OCI-LY7 (cell line): ENCODE measurements around the gene MAG. TPM values are rescaled to one million over a fixed set of nuclear protein-coding genes. Genes with fewer than 3 reads are reported as not detected.

Source experiments
- BruUV-seq: library from RNA; stranded (reverse); fragments of 400-500 nt; replicated peaks from 2 replicates; lab custom pipeline; 2021; lab: Mats Ljungman, UMichigan
- CTCF ChIA-PET: fragments of 300-600 bp; sonication (Branson Sonifier 250); formaldehyde crosslinking; loops from one replicate; lab custom pipeline; 2022; ENCODE audit warnings: antibody characterized with exemption; ENCODE audit not compliant: unreplicated experiment; lab: Charles Lee
- POLR2A ChIA-PET: fragments of 300-600 bp; sonication (Branson Sonifier 250); formaldehyde crosslinking; loops from one replicate; lab custom pipeline; 2022; ENCODE audit warnings: antibody characterized with exemption; lab: Charles Lee
- DNase-seq: peaks from one replicate; pipeline ENCODE4 v3.0.0-alpha.2; 2015; ENCODE audit warnings: low spot score
- H2AFZ ChIP-seq: fragments of 200-600 bp; sonication (generic), shearing (Covaris generic); 2 replicates; pipeline ENCODE4 v1.6.1; 2014; ENCODE audit warnings: mild to moderate bottlenecking, antibody characterized with exemption, low read length, moderate library complexity
- H3K27ac ChIP-seq: fragments of 200-600 bp; sonication (generic); 2 replicates; pipeline ENCODE4 v1.5.1; 2014; ENCODE audit warnings: mixed run types, low read depth, mild to moderate bottlenecking, moderate library complexity, low read length, inconsistent platforms; ENCODE audit not compliant: poor library complexity, severe bottlenecking
- H3K36me3 ChIP-seq: fragments of 200-600 bp; sonication (generic); 2 replicates; pipeline ENCODE4 v1.6.1; 2014; ENCODE audit warnings: mild to moderate bottlenecking, antibody characterized with exemption, low read length, moderate library complexity, mixed read lengths; ENCODE audit not compliant: insufficient read depth
- H3K4me1 ChIP-seq: fragments of 200-600 bp; sonication (generic); 2 replicates; pipeline ENCODE4 v1.5.1; 2014; ENCODE audit warnings: mild to moderate bottlenecking, low read length; ENCODE audit not compliant: insufficient read depth, poor library complexity, severe bottlenecking
- H3K4me2 ChIP-seq: fragments of 200-600 bp; sonication (generic); 2 replicates; pipeline ENCODE4 v1.6.1; 2014; ENCODE audit warnings: mild to moderate bottlenecking, low read length
- H3K4me3 ChIP-seq: fragments of 200-600 bp; sonication (generic); 2 replicates; pipeline ENCODE4 v1.5.1; 2014; ENCODE audit warnings: mild to moderate bottlenecking, low read depth, low read length; ENCODE audit not compliant: poor library complexity, severe bottlenecking
- H3K79me2 ChIP-seq: fragments of 200-600 bp; sonication (generic); 2 replicates; pipeline ENCODE4 v1.6.1; 2016; ENCODE audit warnings: low read depth, mild to moderate bottlenecking, low read length, moderate library complexity, mixed read lengths; ENCODE audit not compliant: insufficient read depth
- H3K9me2 ChIP-seq: fragments of 200-600 bp; sonication (generic); 2 replicates; pipeline ENCODE4 v1.6.1; 2016; ENCODE audit warnings: mild to moderate bottlenecking, low read length, mixed read lengths; ENCODE audit not compliant: insufficient read depth
- H3K9me3 ChIP-seq: fragments of 200-600 bp; sonication (generic); 2 replicates; pipeline ENCODE4 v1.6.1; 2014; ENCODE audit warnings: mild to moderate bottlenecking, mixed run types, low read length, mixed read lengths
- H4K20me1 ChIP-seq: fragments of 200-600 bp; sonication (generic); 2 replicates; pipeline ENCODE4 v1.6.1; 2014; ENCODE audit warnings: mild to moderate bottlenecking, antibody characterized with exemption, low read length, moderate library complexity, mixed read lengths; ENCODE audit not compliant: insufficient read depth
- CTCF ChIP-seq: fragments of 200-600 bp; sonication (generic); conservative IDR thresholded peaks from 2 replicates; pipeline ENCODE4 v1.5.1; 2014; ENCODE audit warnings: mild to moderate bottlenecking, antibody characterized with exemption, low read length, moderate library complexity, mixed read lengths
- EZH2phosphoT487 ChIP-seq: fragments of 200-600 bp; sonication (generic); IDR thresholded peaks from 2 replicates; pipeline ENCODE4 v1.6.1; 2018; ENCODE audit warnings: low read depth, borderline replicate concordance, mild to moderate bottlenecking, mixed run types, antibody characterized with exemption, low read length, moderate library complexity, mixed read lengths
- intact Hi-C: fragments of 100-400 bp; cut with micrococcal nuclease; formaldehyde crosslinking; loops from one replicate; pipeline ENCODE4 v1.10.0; 2022; ENCODE audit not compliant: unreplicated experiment
- total RNA-seq, 2 experiments: library from RNA; depleted of rRNA in 1 of 2; stranded (reverse); fragments of >200 nt in 1 of 2; shearing (Covaris generic) in 1 of 2; gene quantifications; 2 replicates each; pipeline ENCODE4 v1.2.3, GENCODE V29; 2014 to 2022

Gene MAG
- total RNA-seq, 2 experiments from 2014 or later: 4.6 to 10.1 TPM

DNA sequence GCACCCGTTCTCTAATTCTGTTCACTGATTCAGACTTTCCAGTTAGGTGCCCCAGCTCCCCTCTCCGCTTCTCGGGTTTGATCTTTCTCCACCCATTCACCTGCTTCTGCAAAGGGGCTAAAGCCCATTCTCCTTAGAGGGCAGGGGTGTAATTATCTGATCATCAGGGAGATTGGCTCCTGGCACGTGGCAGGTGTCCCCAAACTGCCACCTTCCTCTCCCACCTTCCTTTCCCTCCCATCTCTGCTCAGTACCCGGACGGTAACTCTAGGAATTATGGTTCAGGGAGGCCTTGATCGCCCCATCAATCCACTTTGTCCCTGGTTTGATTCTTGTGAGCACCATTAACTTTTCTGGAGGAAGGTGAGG is 56.0 kb downstream of the MAG start:
- TF ChIP-seq EZH2phosphoT487: no peak
- TF ChIP-seq CTCF: no peak
- Histone ChIP-seq H2AFZ (no peak overlapping the region), H3K9me3 (0 out of 2 replicates have a peak, but pooled peaks cover 4% of the 10 kb centered on the region), H3K4me1 (peaks cover 94% of the 10 kb centered on the region), H4K20me1 (no peaks in the 10 kb centered on the region; the same call in 1 of the 2 replicates), H3K4me3 (peak overlapping the region; percentile 32), H3K36me3 (peaks cover 65% of the 10 kb centered on the region), H3K27ac (peak overlapping the region; percentile 96), H3K9me2 (no peaks in the 10 kb centered on the region), H3K79me2 (no peaks in the 10 kb centered on the region), H3K4me2 (peak overlapping the region; percentile 70)
- ChIA-PET CTCF (interaction anchor here (1.2 kb wide), 1 partner anchor 15 kb away, joined by 3 read pairs; no protein-coding TSS in a partner anchor), POLR2A (interaction anchor here (1.5 to 3.3 kb wide), 3 partner anchors 17 to 28 kb away, joined by 5 to 33 read pairs (median 6); partner anchors contain the start of gene CD22)
- no TSS peak for BruUV-seq
- intact Hi-C loops: loop anchor here (1.0 to 2.0 kb wide), 4 partner anchors 18 to 79 kb away; partner anchors contain the start of gene USF2
- no peak for DNase-seq

- peaks cover 53% of the 10 kb centered on the region for H3K36me3 ChIP-seq
- no peak overlapping the region for H2AFZ ChIP-seq
- no peaks in the 10 kb centered on the region for H3K9me2 ChIP-seq
- peak overlapping the region; percentile 96 for H3K27ac ChIP-seq
- peak overlapping the region; percentile 70 for H3K4me2 ChIP-seq
- peak overlapping the region; percentile 17 for H3K4me3 ChIP-seq
- H3K79me2 ChIP-seq: no peaks in the 10 kb centered on the region
- H4K20me1 ChIP-seq: no peaks in the 10 kb centered on the region; the same call in 1 of the 2 replicates
- BruUV-seq: no TSS peak
- ChIA-PET CTCF (interaction anchor here (0.6 to 1.4 kb wide), 2 partner anchors 16 to 57 kb away, joined by 4 read pairs; partner anchors contain the start of gene MAG), POLR2A (interaction anchor here (0.7 to 3.3 kb wide), 6 partner anchors 18 to 57 kb away, joined by 3 to 33 read pairs (median 4); partner anchors contain the start of genes CD22 and MAG)
- peaks cover 90% of the 10 kb centered on the region for H3K4me1 ChIP-seq
- TF ChIP-seq EZH2phosphoT487 (no peak), CTCF (no peak)
- H3K9me3 ChIP-seq: 0 out of 2 replicates have a peak, but pooled peaks cover 4% of the 10 kb centered on the region
- intact Hi-C loops: loop anchor here (1.0 to 2.0 kb wide), 3 partner anchors 19 to 52 kb away; no protein-coding TSS in a partner anchor
- peak; percentile 93 for DNase-seq
Observed at GRCh38 chr19:35348911-35349611, 57.1 kb downstream of the MAG start.
